Measurements from ENCODE around the gene ADAM10.

GRCh38 chr15:58641660-58642059 is 107.8 kb downstream of the ADAM10 start:
- no peak for TF ChIP-seq CTCF (IDR thresholded peaks at IDR 0.05; ENCODE audit: insufficient read depth, low read length)
- no peak for TF ChIP-seq POLR2AphosphoS5 (IDR thresholded peaks at IDR 0.05; ENCODE audit: low read depth)
- TF ChIP-seq REST (IDR thresholded peaks at IDR 0.05; ENCODE audit: insufficient replicate concordance, low read depth) = no peak

All from HL-60 (cell line).